Stomach (tissue), 4 donors: ENCODE data around the gene RUFY1.

Source experiments
- EP300 ChIP-seq: sonication (generic); formaldehyde crosslinking; IDR thresholded peaks from one replicate; pipeline ENCODE4 v1.6.1; 2017; ENCODE audit warnings: antibody characterized with exemption
- POLR2A ChIP-seq, 4 donors: fragments of 450-650 bp; IDR thresholded peaks; one replicate each; pipeline ENCODE4 v1.6.1; 2016; ENCODE audit warnings: antibody characterized with exemption in 4 of 4, control low read depth in 2 of 4, mild to moderate bottlenecking in 1 of 4, moderate library complexity in 1 of 4
- POLR2AphosphoS5 ChIP-seq, 3 donors: sonication (generic); formaldehyde crosslinking; IDR thresholded peaks; one replicate each; pipeline ENCODE4 v1.6.1; 2016; ENCODE audit warnings: antibody characterized with exemption in 3 of 3
- TF ChIP-seq, protein P1 (sequence below), 7 experiments: fragments of 450-650 bp in 4 of 7; fragments of 200-600 bp in 3 of 7; sonication (generic) in 3 of 7; IDR thresholded peaks; one replicate each; pipeline ENCODE4 v1.5.1; 2016 to 2019; ENCODE audit warnings: antibody characterized with exemption in 7 of 7, control low read depth in 2 of 7, mild to moderate bottlenecking in 1 of 7

DNA sequence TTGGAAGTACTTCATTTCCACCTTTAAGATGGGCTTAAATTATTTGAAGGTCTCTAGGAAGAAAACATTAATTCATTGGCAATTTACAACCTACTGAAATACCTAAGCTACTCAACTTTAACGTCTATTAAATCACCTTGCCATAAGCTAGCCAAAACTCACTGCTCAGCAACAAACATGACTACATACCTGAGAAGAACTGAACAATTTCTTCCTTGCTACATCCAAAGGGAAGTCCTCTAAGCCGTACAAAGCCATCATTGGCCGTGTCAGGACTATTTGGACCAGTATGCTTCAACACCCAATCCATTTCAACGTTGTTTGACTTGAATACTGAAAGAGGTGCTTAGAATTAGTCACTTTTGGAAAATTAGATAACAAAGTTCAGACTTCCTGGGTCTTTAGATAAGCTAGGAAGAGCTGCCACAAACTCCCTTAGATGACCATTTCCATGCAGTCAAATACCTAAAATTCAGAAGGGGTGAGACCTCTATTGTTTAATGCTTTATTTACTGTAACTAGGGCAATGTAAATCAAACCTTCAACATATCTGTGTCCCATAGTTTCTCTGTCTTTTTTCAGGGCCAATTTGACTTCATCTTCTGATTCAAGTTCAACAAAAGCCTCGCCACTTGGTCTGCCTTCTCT, 70.5 kb downstream of the RUFY1 start:
- TF ChIP-seq, protein P1, sequence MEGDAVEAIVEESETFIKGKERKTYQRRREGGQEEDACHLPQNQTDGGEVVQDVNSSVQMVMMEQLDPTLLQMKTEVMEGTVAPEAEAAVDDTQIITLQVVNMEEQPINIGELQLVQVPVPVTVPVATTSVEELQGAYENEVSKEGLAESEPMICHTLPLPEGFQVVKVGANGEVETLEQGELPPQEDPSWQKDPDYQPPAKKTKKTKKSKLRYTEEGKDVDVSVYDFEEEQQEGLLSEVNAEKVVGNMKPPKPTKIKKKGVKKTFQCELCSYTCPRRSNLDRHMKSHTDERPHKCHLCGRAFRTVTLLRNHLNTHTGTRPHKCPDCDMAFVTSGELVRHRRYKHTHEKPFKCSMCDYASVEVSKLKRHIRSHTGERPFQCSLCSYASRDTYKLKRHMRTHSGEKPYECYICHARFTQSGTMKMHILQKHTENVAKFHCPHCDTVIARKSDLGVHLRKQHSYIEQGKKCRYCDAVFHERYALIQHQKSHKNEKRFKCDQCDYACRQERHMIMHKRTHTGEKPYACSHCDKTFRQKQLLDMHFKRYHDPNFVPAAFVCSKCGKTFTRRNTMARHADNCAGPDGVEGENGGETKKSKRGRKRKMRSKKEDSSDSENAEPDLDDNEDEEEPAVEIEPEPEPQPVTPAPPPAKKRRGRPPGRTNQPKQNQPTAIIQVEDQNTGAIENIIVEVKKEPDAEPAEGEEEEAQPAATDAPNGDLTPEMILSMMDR (IDR thresholded peaks at IDR 0.05), result no peak
- TF ChIP-seq POLR2A (IDR thresholded peaks at IDR 0.05) (no peak), POLR2AphosphoS5 (IDR thresholded peaks at IDR 0.05) (no peak), EP300 (no peak)
